MM.1S (cell line): Measurements from ENCODE around the gene MCEMP1.

Source experiments
- DNase-seq: peaks from one replicate; pipeline ENCODE4 v3.0.0-alpha.2; 2015
- H2AFZ ChIP-seq: fragments of 300-600 bp; sonication (generic); 2 replicates; pipeline ENCODE4 v1.6.0; 2016; ENCODE audit warnings: antibody characterized with exemption, low read length
- H3F3A ChIP-seq: fragments of 300-600 bp; sonication (generic); 2 replicates; pipeline ENCODE4 v1.6.1; 2016; ENCODE audit warnings: mild to moderate bottlenecking, antibody characterized with exemption, low read length, moderate library complexity, mixed read lengths; ENCODE audit not compliant: insufficient read depth
- H3K27ac ChIP-seq: fragments of 300-600 bp; sonication (generic); 2 replicates; pipeline ENCODE4 v1.5.1; 2016; ENCODE audit warnings: mild to moderate bottlenecking, low read length
- H3K27me3 ChIP-seq: fragments of 300-600 bp; sonication (generic); replicated peaks from 2 replicates; pipeline ENCODE4 v1.6.0; 2016; ENCODE audit warnings: low read length; ENCODE audit not compliant: insufficient read depth
- H3K36me3 ChIP-seq: fragments of 300-600 bp; sonication (generic); replicated peaks from 2 replicates; pipeline ENCODE4 v1.6.1; 2016; ENCODE audit warnings: mild to moderate bottlenecking, low read length, mixed read lengths; ENCODE audit not compliant: insufficient read depth
- H3K4me1 ChIP-seq: fragments of 300-600 bp; sonication (generic); 2 replicates; pipeline ENCODE4 v1.6.1; 2016; ENCODE audit warnings: low read length, mixed read lengths
- H3K4me2 ChIP-seq: fragments of 300-600 bp; sonication (generic); 2 replicates; pipeline ENCODE4 v1.6.0; 2016; ENCODE audit warnings: low read depth, low read length
- H3K4me3 ChIP-seq: fragments of 300-600 bp; sonication (generic); 2 replicates; pipeline ENCODE4 v1.5.1; 2016; ENCODE audit warnings: low read length, mixed read lengths
- H3K79me2 ChIP-seq: fragments of 300-600 bp; sonication (generic); 2 replicates; pipeline ENCODE4 v1.6.1; 2016; ENCODE audit warnings: mixed run types, low read length, mixed read lengths
- H3K9ac ChIP-seq: fragments of 300-600 bp; sonication (generic); 2 replicates; pipeline ENCODE4 v1.6.1; 2016; ENCODE audit warnings: low read length, mixed read lengths
- H3K9me2 ChIP-seq: fragments of 300-600 bp; sonication (generic); replicated peaks from 2 replicates; pipeline ENCODE4 v1.6.1; 2016; ENCODE audit warnings: mild to moderate bottlenecking, low read length, mixed read lengths; ENCODE audit not compliant: insufficient read depth
- H3K9me3 ChIP-seq: fragments of 300-600 bp; sonication (generic); replicated peaks from 2 replicates; pipeline ENCODE4 v1.6.1; 2016; ENCODE audit warnings: mild to moderate bottlenecking, low read length, mixed read lengths; ENCODE audit not compliant: insufficient read depth
- H4K20me1 ChIP-seq: fragments of 300-600 bp; sonication (generic); 2 replicates; pipeline ENCODE4 v1.6.1; 2016; ENCODE audit warnings: mild to moderate bottlenecking, low read length, moderate library complexity, mixed read lengths; ENCODE audit not compliant: insufficient read depth
- CTCF ChIP-seq: fragments of 300-600 bp; sonication (generic); IDR thresholded peaks from 2 replicates; pipeline ENCODE4 v1.5.1; 2016; ENCODE audit warnings: antibody characterized with exemption, low read length, mixed read lengths
- EZH2 ChIP-seq: fragments of 300-600 bp; sonication (generic); optimal IDR thresholded peaks from 2 replicates; pipeline ENCODE3; 2017; ENCODE audit warnings: low read depth, mild to moderate bottlenecking, antibody characterized with exemption, low read length, mixed read lengths
- EZH2phosphoT487 ChIP-seq: fragments of 300-600 bp; sonication (generic); IDR thresholded peaks from 2 replicates; pipeline ENCODE4 v1.6.1; 2018; ENCODE audit warnings: antibody characterized with exemption, low read length

Gene MCEMP1

GRCh38 chr19:7706955-7707456 is 30.1 kb downstream of the MCEMP1 start:
- Histone ChIP-seq H3F3A (no peaks in the 10 kb centered on the region), H2AFZ (no peak overlapping the region), H3K27me3 (peaks cover 91% of the 10 kb centered on the region), H3K27ac (no peak overlapping the region), H3K4me3 (no peak overlapping the region), H3K4me1 (no peaks in the 10 kb centered on the region), H3K4me2 (no peak overlapping the region), H3K36me3 (no peaks in the 10 kb centered on the region), H3K79me2 (no peaks in the 10 kb centered on the region), H3K9me2 (no peaks in the 10 kb centered on the region), H3K9me3 (no peaks in the 10 kb centered on the region), H4K20me1 (no peaks in the 10 kb centered on the region), H3K9ac (no peak overlapping the region)
- no peak for DNase-seq
- TF ChIP-seq EZH2 (no peak), CTCF (no peak), EZH2phosphoT487 (no peak)

- Histone ChIP-seq H3K27me3 (peaks cover 91% of the 10 kb centered on the region), H3F3A (no peaks in the 10 kb centered on the region), H3K27ac (no peak overlapping the region), H3K4me1 (no peaks in the 10 kb centered on the region), H4K20me1 (no peaks in the 10 kb centered on the region), H3K9me2 (no peaks in the 10 kb centered on the region), H3K9ac (no peak overlapping the region), H3K9me3 (no peaks in the 10 kb centered on the region), H2AFZ (no peak overlapping the region), H3K4me2 (no peak overlapping the region), H3K4me3 (no peak overlapping the region), H3K36me3 (no peaks in the 10 kb centered on the region), H3K79me2 (no peaks in the 10 kb centered on the region)
- TF ChIP-seq CTCF (no peak), EZH2phosphoT487 (no peak), EZH2 (no peak)
- no peak for DNase-seq
Observed at GRCh38 chr19:7709932-7710460, 33.1 kb downstream of the MCEMP1 start.

GRCh38 chr19:7710616-7711015 is 33.7 kb downstream of the MCEMP1 start:
- Histone ChIP-seq H2AFZ (no peak overlapping the region), H3K27me3 (peaks cover 91% of the 10 kb centered on the region)

More at GRCh38 chr19:7710616-7711015, 33.7 kb downstream of the MCEMP1 start:
- H3K4me1 ChIP-seq: no peaks in the 10 kb centered on the region
- H3K9me3 ChIP-seq: no peaks in the 10 kb centered on the region
- no peak overlapping the region for H3K27ac ChIP-seq
- no peaks in the 10 kb centered on the region for H3K36me3 ChIP-seq
- H3K4me3 ChIP-seq: no peak overlapping the region
- no peaks in the 10 kb centered on the region for H3F3A ChIP-seq
- no peak overlapping the region for H3K4me2 ChIP-seq
- DNase-seq: no peak
- H3K9me2 ChIP-seq: no peaks in the 10 kb centered on the region
- H3K9ac ChIP-seq: no peak overlapping the region
- H4K20me1 ChIP-seq: no peaks in the 10 kb centered on the region
- H3K79me2 ChIP-seq: no peaks in the 10 kb centered on the region
- TF ChIP-seq EZH2: no peak
- TF ChIP-seq EZH2phosphoT487: no peak
- TF ChIP-seq CTCF: no peak
